Measurements from ENCODE around the gene DDR2. TPM values are rescaled to one million over a fixed set of nuclear protein-coding genes. Genes with fewer than 3 reads are reported as not detected.

The DDR2 gene
- total RNA-seq, 1 experiment from 2014 or later, result 1.9 TPM

DNA sequence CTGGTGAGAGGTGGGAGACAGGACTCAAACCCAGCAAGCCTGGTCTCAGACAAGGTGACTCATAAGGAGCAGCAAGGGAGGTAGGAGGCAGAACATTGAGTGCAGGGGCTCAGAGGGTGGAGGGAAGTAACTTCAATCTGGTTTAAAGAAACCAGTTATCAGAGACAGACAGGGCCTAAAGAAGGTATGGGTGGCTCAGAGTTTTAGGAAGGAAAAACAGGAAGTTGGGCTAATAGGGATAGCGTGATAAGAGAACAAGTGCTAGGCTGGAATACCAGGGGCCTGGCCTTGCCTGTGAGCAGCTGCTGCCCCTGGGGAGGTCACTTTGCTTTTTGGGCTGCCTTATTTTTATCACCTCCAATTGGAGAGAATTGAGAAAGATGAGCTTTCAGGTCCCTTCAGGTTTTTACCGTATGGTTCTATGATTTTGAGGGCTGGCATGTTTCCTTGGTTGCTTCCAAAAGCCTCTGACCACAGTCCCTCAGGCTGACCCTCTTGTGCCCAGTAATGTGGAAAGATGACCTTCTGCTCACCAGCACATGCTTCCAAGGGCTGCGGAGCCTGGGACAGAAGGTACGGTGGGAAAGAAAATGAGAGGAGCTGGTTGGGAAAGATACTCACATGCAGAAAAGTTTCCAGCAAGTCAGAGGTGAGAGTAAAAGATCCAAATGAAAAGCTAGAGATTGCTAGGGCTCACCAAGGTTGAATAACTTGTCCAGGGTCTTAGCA is 77.0 kb downstream of the DDR2 start:
- H3K27ac ChIP-seq (ENCODE audit: low read length), result no peak overlapping the region
- in situ Hi-C loops (cut with HindIII; ENCODE audit: low pct_unique_long_range_greater_than_20kb, low sequenced_read_pairs), result no loop called here
- no peaks in the 10 kb centered on the region for H3K9me3 ChIP-seq (ENCODE audit: control insufficient read depth, insufficient read depth, low read depth, low read length)
- H3K4me3 ChIP-seq (ENCODE audit: low read depth in 2 of 2, low read length in 2 of 2), result no peak overlapping the region
- ATAC-seq (no peak), DNase-seq (ENCODE audit: low read depth, low spot score) (no peak)
- H3K27me3 ChIP-seq (ENCODE audit: control insufficient read depth, insufficient read depth, low read length), result no peaks in the 10 kb centered on the region
- no peak for TF ChIP-seq POLR2AphosphoS5 (IDR thresholded peaks at IDR 0.05; ENCODE audit: low read depth, low read length)
- no peak for TF ChIP-seq TCF7L2 (IDR thresholded peaks at IDR 0.05; ENCODE audit: low read depth, low read length)
- TF ChIP-seq SIN3A (IDR thresholded peaks at IDR 0.05; ENCODE audit: borderline replicate concordance, insufficient read depth, low read depth, low read length), result no peak
- TF ChIP-seq, protein P1, sequence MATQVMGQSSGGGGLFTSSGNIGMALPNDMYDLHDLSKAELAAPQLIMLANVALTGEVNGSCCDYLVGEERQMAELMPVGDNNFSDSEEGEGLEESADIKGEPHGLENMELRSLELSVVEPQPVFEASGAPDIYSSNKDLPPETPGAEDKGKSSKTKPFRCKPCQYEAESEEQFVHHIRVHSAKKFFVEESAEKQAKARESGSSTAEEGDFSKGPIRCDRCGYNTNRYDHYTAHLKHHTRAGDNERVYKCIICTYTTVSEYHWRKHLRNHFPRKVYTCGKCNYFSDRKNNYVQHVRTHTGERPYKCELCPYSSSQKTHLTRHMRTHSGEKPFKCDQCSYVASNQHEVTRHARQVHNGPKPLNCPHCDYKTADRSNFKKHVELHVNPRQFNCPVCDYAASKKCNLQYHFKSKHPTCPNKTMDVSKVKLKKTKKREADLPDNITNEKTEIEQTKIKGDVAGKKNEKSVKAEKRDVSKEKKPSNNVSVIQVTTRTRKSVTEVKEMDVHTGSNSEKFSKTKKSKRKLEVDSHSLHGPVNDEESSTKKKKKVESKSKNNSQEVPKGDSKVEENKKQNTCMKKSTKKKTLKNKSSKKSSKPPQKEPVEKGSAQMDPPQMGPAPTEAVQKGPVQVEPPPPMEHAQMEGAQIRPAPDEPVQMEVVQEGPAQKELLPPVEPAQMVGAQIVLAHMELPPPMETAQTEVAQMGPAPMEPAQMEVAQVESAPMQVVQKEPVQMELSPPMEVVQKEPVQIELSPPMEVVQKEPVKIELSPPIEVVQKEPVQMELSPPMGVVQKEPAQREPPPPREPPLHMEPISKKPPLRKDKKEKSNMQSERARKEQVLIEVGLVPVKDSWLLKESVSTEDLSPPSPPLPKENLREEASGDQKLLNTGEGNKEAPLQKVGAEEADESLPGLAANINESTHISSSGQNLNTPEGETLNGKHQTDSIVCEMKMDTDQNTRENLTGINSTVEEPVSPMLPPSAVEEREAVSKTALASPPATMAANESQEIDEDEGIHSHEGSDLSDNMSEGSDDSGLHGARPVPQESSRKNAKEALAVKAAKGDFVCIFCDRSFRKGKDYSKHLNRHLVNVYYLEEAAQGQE (IDR thresholded peaks at IDR 0.05; ENCODE audit: insufficient read depth in 1 of 2, low read depth in 2 of 2, low read length in 1 of 2), result no peak
- TF ChIP-seq, protein P2, sequence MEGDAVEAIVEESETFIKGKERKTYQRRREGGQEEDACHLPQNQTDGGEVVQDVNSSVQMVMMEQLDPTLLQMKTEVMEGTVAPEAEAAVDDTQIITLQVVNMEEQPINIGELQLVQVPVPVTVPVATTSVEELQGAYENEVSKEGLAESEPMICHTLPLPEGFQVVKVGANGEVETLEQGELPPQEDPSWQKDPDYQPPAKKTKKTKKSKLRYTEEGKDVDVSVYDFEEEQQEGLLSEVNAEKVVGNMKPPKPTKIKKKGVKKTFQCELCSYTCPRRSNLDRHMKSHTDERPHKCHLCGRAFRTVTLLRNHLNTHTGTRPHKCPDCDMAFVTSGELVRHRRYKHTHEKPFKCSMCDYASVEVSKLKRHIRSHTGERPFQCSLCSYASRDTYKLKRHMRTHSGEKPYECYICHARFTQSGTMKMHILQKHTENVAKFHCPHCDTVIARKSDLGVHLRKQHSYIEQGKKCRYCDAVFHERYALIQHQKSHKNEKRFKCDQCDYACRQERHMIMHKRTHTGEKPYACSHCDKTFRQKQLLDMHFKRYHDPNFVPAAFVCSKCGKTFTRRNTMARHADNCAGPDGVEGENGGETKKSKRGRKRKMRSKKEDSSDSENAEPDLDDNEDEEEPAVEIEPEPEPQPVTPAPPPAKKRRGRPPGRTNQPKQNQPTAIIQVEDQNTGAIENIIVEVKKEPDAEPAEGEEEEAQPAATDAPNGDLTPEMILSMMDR (IDR thresholded peaks at IDR 0.05), result no peak
- H3K36me3 ChIP-seq (ENCODE audit: control insufficient read depth, insufficient read depth, low read length), result no peaks in the 10 kb centered on the region
- POLR2A ChIA-PET, result no interaction called here
- CTCF ChIA-PET, result no interaction called here
- no peaks in the 10 kb centered on the region for H3K4me1 ChIP-seq (ENCODE audit: control insufficient read depth, insufficient read depth, low read length)
- intact Hi-C loops (cut with micrococcal nuclease; ENCODE audit: unreplicated experiment), result no loop called here
- BruUV-seq (replicated peaks), result no TSS peak

DNA sequence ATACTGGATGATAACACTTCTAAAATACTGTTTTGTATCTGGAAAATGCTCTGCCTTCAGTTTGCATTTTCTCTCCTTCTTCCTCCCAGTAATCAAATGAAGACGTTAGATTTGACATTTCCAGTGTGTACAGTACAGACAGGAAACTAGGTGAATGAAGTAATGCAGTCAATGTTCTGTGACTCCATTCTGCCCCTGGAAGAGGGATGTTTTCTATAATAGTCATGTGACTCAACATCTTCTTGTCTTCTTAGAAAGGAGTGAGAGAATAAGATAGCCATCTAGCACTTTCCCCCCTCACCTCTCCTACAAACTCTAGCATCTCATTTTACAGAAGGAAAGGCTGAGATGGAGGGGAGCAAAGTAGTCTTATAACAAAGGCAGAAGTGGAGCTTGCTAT is 77.6 kb downstream of the DDR2 start:
- Histone ChIP-seq H3K36me3 (ENCODE audit: control insufficient read depth, insufficient read depth, low read length) (no peaks in the 10 kb centered on the region), H3K9me3 (ENCODE audit: control insufficient read depth, insufficient read depth, low read depth, low read length) (no peaks in the 10 kb centered on the region), H3K4me1 (ENCODE audit: control insufficient read depth, insufficient read depth, low read length) (no peaks in the 10 kb centered on the region), H3K27me3 (ENCODE audit: control insufficient read depth, insufficient read depth, low read length) (no peaks in the 10 kb centered on the region), H3K4me3 (ENCODE audit: low read depth in 2 of 2, low read length in 2 of 2) (no peak overlapping the region), H3K27ac (ENCODE audit: low read length) (no peak overlapping the region)
- no peak for TF ChIP-seq POLR2AphosphoS5 (IDR thresholded peaks at IDR 0.05; ENCODE audit: low read depth, low read length)
- TF ChIP-seq, protein P2 (IDR thresholded peaks at IDR 0.05), result no peak
- in situ Hi-C loops (cut with HindIII; ENCODE audit: low pct_unique_long_range_greater_than_20kb, low sequenced_read_pairs), result no loop called here
- BruUV-seq (replicated peaks), result no TSS peak
- ChIA-PET CTCF (no interaction called here), POLR2A (no interaction called here)
- no peak for ATAC-seq
- no peak for DNase-seq (ENCODE audit: low read depth, low spot score)
- intact Hi-C loops (cut with micrococcal nuclease; ENCODE audit: unreplicated experiment), result no loop called here
